NB4 (cell line): ENCODE results near the gene NEUROG1.

Experiments used
- MYC ChIP-seq: IDR thresholded peaks from 2 replicates; pipeline ENCODE4 v1.6.1; 2011; ENCODE audit warnings: low read depth, low read length
- POLR2A ChIP-seq: IDR thresholded peaks from 2 replicates; pipeline ENCODE4 v1.6.1; 2011; ENCODE audit warnings: mild to moderate bottlenecking; ENCODE audit not compliant: insufficient read length; ENCODE audit errors: extremely low read depth
- TF ChIP-seq, protein P1 (sequence below): IDR thresholded peaks from one replicate; pipeline ENCODE4 v1.5.1; 2012; ENCODE audit warnings: low read depth, low read length
- TF ChIP-seq, protein P2 (sequence below): IDR thresholded peaks from 2 replicates; pipeline ENCODE4 v1.6.1; 2011; ENCODE audit warnings: low read depth, low read length

- TF ChIP-seq MYC (no peak), POLR2A (no peak)
- TF ChIP-seq, protein P1, sequence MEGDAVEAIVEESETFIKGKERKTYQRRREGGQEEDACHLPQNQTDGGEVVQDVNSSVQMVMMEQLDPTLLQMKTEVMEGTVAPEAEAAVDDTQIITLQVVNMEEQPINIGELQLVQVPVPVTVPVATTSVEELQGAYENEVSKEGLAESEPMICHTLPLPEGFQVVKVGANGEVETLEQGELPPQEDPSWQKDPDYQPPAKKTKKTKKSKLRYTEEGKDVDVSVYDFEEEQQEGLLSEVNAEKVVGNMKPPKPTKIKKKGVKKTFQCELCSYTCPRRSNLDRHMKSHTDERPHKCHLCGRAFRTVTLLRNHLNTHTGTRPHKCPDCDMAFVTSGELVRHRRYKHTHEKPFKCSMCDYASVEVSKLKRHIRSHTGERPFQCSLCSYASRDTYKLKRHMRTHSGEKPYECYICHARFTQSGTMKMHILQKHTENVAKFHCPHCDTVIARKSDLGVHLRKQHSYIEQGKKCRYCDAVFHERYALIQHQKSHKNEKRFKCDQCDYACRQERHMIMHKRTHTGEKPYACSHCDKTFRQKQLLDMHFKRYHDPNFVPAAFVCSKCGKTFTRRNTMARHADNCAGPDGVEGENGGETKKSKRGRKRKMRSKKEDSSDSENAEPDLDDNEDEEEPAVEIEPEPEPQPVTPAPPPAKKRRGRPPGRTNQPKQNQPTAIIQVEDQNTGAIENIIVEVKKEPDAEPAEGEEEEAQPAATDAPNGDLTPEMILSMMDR, result no peak
- TF ChIP-seq, protein P2, sequence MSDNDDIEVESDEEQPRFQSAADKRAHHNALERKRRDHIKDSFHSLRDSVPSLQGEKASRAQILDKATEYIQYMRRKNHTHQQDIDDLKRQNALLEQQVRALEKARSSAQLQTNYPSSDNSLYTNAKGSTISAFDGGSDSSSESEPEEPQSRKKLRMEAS, result no peak
Measured at GRCh38 chr5:135539430-135540005, 3.8 kb upstream of the NEUROG1 start.
